Stimulated activated CD8-positive, alpha-beta memory T cell treated with anti-CD3 and anti-CD28 coated beads, Interleukin-7, amount 100 ng/mL, for 1 hour (primary cell): Measurements from ENCODE around the gene ZNF276.
"Not testable (repeated sequence)": the region's sequence is repeated elsewhere in the genome, so short reads cannot be mapped to it uniquely, and the experiment has no call there.

Experiments used
- DNase-seq, 2 donors: peaks; one replicate each; pipeline ENCODE4 v3.0.0-alpha.2; 2020; ENCODE audit warnings: low read depth in 2 of 2

The ZNF276 gene

DNA sequence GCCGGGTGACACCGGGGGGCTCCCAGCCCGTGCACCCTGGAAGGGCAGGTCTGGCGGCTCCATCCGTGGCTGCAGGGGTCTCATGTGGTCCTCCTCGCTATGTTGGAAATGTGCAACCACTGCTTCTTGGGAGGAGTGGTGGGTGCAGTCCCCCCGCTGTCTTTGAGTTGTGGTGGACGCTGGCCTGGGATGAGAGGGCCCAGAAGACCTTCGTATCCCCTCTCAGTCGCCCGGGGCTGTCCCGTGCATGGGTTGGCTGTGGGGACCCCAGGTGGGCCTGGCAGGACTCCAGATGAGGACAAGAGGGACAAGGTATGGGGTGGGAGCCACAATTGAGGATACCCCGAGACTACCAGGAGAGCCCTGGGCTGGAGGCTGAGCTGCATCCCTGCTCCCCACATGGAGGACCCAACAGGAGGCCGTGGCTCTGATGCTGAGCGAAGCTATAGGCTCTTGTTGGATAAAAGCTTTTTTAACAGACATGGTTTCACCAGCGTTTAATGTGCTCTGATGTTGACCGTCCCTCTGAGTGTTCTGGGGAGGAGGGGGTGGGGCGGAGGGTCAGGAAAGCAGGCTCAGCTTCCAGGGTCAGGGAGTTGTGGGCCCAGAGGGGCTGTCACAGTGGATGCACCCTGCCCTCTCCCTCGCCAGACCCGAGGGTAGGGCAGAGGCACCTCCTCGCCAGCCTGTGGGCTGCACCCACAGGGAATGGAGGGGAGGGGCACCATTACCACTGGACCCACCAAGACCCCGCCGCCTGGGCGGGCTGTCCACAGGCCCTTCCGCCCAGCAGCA is 25.3 kb upstream of the ZNF276 start:
- no peak for DNase-seq

DNA sequence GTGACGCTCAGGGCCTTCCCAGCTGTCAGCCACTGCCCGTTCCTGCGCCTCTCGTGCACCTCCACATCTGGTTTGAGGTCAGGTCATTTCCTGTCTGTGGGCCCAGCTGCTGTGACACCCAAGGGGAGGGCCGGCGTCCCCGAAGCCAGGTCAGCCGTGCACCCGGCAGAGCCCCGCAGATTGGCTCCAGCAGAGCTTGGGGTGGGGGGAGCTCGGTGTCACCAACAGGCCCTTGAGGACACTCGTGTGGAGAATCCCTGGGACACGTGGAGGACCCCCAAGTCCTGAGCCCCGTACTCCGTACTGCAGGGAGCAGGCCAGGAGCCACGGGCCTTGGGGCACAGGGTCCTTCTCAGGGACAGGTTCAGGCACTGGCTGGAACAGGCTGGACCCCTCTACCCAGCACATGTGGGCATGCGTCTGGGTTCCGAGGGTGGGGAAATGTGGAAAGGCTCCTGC is 24.6 kb upstream of the ZNF276 start:
- DNase-seq: no peak

DNA sequence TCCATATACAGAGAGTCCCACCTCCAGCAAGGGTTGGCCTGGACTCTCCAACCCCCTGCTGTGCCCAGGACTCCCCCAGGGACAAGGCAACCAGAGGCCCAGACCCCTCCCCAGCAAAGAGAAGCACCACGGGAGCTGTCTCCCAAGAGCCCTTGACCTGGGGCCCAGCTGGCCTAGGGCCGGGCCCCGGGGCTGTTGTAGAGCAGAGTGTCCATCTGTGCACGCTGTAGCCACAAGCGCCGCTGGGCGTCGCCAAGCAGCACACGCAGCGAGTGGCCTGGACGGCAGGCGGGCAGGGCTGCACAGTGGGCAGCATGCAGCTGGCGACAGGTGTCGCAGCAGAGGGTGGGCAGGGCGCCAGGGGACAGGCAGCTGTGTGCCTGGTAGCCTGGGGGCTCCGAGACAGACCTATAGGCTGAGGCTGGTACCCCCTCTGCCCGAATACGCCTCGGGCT is 24.1 kb upstream of the ZNF276 start:
- DNase-seq: no peak

DNA sequence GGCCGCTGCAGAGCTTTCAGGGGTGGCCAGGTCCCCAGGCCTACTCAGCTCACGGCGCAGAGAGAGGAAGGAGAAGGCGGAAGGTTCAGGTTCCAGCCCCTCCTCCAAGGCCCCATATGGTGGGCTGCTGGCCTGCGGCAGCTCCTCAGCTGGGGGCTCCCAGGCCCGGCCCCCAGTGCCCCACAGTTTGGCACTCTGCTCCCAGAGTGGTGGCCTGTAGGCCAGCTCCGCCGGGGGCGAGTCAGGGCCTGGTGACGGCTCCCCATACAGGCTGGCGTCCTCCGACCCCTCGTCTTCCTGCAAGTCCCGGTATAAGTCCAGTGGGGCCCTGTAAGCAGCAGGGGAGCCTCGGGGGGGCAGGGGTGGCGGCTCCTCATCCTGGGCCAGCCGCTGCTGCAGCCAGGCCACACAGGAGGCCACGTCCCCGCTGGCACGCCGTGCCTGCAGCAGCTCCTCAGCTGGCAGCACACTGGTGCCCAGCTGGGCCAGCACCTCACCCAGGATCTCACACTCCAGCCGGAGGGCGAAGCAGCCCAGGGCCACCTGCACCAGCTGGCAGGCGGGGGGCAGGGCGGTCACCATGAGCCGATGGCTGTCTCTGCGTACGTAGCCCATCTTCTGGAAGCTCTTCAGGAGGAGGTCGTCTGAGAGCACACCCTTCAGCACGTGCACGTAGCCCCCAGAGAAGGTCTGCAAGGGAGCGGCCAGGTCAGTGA is 23.6 kb upstream of the ZNF276 start:
- no peak for DNase-seq

DNA sequence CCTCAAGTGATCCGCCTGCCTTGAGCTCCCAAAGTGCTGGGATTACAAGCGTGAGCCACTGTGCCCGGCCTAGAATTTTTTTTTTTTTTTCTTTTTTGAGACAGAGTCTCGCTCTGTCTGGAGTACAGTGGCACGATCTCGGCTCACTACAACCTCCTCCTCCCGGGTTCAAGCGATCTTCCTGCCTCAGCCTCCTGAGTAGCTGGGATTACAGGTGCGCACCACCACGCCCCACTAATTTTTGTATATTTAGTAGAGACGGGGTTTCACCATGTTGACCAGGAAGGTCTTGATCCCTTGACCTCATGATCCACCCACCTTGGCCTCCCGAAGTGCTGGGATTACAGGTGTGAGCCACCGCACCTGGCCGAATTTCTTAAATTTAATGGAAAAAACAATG is 22.6 kb upstream of the ZNF276 start:
- not testable (repeated sequence) for DNase-seq

DNA sequence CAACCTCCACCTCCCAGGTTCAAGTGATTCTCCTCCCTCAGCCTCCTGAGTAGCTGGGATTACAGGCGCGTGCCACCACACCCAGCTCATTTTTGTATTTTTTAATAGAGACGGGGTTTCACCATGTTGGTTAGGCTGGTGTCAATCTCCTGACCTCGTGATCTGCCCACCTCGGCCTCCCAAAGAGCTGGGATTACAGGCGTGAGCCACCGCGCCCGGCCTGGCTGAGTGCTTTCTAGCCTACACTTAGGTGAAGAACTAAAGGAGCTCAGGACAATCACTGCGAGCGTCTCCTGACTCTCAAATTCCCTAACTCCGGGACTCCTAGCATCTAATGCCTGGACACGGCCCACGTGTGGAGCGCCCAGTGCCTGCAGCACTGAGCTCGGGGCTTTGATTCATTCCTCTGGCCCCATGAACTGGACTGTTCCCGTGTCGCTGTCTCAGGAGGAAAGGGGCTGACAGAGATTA is 21.7 kb upstream of the ZNF276 start:
- not testable (repeated sequence) for DNase-seq

DNA sequence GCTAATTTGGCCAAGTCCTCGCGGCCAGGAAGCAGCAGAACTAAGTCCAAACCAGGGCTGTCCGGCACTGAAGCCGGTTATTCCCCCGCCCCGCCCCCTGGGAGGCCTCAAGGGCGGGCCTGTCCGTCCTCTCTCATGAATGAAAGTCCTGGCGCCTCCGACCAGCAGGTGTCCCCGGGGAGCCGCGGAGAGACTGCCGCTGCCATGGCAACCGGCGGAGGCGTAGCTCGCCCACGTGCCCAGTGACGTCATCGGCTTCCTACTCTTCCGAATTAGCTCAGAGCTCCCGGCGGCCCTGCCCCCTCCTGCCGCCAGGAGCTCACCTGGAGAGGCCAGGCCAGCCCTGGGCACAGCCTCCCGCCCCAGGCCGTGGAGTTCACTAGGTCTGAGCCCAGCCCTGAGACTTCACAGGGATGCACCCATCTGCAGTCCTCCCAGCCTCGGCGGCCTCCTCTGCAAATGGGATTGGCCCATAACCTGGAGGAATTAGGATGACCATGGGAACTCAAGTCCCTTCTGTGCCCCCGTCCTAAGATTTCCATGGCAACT is 21.2 kb upstream of the ZNF276 start:
- peak; percentile 90 to 94 for DNase-seq

DNA sequence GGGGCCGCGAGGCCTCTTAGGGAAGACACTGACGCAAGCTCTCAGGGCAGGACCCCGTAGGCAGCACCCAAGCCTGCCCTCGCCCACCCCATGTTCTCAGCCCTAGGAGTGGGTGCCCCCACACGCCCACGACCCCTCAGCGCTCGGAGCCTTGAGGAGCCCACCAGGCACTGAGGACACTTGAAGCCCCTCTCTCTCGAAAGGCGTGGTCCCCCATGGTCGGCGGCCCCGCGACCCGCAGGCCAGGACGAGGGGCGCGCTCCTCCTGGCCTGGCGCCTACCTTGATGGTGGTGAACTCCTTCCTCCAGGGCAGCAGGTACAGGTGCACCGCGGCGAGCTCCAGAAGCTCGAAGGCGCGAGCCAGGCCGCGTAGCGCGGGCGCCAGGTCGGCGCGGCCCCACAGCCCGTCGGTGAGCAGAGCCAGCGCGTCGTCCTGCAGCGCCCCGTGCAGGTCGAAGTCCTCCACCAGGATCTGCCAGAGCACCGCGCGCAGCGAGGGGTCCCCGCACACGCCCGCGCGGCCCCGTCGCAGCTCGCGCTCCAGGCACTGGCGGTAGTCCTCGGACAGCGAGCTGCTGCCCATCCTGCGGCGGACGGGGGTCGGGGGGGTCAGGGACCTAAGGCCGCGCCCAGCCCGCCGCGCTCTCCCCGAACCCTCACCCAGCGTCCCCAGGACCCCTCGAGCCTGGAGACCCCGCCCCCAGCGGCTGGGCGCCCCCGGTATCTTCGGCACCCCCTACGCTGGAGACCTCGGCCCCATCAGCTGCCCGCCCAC is 20.5 kb upstream of the ZNF276 start:
- peak in 1 of 2 donors; percentile 13 for DNase-seq

DNA sequence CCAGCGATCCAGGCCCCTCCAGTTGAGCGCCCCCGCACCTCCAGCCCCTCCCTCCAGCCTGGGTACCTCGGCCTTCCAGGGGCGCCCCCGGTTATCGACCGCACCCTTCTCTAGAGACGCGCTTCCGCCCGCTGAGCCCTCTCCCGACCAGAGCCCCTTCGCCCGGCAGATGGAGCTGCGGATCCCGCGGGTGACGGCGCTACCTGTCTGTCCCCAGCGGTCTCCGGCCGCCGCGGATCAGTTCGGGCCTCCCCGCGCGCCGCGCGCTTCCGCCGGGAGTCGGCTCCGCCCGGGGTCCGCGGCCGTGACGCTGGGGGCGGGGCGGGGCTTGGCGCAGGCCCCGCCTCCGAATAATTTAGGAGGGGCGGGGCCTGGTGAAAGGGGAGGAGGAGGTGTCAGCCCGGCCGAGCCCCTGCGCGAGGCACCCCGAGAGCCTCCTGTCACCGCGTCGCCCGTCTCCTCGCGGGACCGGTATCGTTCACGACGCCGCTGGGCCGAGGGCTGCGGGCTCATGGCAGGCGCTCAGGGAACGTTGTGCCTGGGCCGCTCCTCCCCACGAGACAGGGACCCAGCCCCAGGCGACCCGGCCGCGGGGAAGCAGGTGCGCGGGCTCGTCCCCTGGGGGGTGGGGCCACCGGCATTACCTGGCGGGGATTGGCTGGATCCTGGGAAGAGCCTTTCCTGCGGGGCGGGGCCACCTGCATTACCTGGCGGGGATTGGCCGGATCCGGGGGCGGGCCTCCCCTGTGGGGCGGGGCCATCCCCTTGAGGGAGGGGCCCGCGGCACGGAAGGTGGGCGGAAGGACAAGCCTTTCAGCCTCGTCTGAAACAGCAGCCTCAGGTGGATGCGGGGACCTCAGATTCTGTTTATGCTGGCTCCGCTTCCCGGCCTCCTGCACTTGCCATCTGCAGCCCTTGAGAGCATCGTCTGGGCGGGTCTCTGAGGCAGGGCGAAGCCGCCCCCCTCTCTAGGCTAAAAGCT is 19.6 kb upstream of the ZNF276 start, which contains the start of gene SPATA2L:
Gene SPATA2L, minus strand, starts transcription at position 281 of the 982 bp plus-strand sequence. CDS start 473 bp downstream, outside the sequence.
- peak; percentile 93 to 94 for DNase-seq

DNA sequence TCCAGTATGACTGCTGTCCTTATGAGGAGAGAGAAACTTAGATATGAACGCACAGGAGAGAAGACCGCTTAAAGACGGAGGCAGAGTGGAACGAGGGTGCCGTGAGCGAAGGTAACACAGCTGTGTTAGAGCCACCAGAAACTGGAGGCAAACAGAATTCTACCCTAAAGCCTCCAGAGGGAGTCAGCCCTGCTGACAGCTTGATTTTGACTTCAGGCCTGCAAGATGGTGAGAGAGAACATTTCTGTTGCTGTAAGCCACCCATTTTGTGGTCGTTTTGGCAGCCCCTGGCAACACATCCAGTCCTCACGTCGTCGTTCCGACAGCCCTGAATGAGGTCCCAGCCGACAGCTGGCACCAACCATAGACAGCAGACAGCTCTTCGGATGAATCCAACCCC is 17.1 kb upstream of the ZNF276 start:
- no peak for DNase-seq

DNA sequence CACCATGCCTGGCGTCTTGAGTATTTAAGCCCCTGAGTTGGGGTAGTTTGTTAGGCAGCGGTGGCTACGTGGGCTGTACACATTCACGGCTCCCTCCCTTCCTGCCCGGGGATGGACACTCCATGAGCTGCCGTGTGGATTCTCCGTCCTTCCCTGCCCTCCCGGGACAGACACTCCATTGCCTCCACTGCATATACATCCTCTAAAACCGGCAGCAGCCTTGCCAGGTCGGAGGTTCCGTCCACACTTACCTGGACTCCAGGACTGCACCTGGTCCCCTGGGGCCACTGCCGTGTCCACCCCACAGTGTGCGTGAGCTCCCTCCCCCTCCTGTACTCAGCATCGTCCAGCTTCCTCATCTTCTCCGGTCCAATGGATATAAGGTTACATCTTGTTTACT is 16.3 kb upstream of the ZNF276 start:
- DNase-seq: no peak

DNA sequence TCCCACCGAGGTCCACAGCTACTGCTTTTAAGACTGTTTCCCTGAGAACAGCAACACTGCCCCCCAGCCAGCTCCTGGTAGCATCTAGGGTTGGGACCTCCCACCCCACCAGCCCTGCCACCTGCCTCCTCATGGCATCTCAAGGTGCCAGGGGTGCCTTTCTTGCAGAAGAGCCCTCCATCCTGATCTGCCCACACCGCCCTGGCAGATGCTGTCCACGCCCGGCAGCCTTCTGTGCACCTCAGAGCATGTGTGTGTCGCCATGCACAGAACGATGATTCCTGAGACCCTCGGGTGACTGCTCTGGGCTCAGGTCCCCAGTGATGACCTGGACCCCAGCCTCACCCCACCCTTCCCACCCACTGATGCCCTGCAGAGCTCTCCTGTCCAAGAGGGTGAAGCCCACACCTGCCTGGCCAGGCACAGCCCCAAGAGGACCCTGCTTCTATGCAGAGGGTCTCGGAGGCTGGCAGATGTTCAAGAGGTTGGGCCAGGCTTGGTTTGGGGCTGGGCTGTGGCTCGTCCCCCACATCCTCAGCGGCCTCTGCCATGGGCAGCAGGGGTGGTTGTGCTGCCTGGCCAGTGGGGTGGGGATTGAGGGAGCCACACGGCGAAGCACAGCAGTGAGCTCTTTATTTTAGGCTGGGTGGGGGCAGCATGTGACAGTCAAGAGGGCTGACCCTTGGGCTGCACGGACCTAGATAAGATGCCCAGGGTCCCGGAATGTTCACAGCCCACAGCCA is 14.6 kb upstream of the ZNF276 start:
- no peak for DNase-seq

DNA sequence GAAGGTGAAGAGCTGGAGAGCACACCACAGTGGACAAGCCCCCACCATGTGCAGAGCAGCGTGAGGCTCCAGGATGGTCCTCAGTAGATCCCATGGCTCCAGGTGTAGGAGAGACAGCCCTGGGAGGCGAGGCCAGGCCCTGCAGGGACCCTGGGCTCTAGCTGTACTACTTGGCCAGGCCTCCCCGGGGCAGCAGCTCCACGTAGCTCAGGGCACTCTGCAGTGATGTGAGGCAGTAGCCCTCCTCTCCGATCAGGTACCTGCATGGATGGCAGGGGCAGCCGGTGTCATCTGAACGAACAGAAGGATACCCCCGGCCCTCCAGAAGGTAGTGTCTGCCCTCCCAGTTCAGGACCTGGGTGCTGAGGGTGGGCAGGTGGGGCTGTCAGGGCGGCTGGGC is 13.6 kb upstream of the ZNF276 start:
- DNase-seq: no peak

DNA sequence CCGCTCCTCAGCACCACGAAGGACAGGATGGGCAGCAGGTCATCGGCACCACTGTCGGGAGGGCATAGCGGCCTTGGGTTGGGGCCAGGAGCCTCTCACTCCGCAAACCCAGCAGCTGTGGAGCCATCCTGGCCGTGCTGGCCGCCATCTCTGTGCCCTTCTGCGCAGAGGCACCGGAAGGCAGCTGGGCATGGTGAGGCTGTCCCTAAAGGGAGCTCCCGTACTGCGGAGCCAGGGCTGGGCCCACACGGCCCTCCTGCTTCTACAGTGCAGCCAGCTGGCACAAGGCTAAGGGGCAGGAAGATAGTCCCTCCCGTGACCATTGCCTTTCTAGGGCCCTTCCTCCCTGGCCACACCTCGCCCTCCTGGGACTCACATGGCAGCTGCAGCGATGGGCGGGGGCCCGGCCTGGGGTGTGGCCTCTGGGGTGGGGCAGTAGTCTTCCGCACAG is 12.8 kb upstream of the ZNF276 start:
- DNase-seq: no peak

DNA sequence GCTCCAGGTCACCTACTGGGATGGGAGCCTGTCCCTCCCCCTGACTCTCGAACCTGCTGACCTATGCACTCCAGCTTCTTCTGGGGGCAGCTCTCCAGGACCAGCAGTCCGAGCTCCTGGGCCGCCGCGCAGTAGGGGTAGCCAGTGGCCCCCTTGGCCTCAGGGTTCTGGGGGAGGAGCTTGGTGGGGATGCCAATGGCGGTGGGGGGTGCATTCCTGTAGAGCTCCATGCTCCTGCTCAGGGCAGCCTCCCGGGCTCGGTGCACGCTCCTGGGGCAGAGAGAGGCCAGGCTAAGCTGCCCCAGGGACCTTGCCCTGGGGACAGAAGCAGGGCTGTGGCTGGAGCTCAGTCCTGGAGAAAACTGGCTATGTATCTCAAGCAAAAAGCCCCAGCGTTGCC is 12.2 kb upstream of the ZNF276 start:
- DNase-seq: no peak

DNA sequence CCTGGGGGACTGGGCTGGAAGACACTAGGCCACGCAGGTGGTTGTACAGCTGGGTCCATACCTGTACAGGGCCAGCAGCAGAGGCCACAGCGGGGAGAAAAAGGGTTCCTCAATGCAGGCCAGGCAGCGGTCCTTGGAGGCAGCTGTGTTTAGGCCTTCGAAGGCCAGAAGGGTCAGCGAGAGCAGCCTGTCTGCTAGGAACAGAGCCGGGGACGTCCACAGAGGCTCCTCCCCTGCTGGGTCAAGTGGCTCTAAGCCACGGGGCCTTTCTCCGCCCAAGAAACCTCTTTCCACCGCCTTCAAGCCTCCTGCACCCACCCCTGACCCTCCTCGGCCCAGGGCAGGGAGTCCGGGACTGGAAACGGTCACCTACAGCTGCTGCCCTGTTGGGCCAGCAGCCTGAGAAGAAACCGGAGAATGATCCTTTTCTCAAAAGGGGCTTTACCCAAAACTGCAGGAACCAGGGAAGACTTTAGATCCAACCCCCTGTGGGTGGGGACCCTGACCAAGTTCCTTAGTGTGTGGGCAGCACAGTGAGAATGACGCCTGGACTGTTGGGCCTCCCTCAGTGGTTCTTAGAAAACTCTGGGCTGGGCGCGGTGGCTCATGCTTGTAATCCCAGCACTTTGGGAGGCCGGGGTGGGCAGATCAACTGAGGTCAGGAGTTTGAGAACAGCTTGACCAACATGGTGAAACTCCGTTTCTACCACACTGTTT is 11.5 kb upstream of the ZNF276 start:
- DNase-seq: no peak

DNA sequence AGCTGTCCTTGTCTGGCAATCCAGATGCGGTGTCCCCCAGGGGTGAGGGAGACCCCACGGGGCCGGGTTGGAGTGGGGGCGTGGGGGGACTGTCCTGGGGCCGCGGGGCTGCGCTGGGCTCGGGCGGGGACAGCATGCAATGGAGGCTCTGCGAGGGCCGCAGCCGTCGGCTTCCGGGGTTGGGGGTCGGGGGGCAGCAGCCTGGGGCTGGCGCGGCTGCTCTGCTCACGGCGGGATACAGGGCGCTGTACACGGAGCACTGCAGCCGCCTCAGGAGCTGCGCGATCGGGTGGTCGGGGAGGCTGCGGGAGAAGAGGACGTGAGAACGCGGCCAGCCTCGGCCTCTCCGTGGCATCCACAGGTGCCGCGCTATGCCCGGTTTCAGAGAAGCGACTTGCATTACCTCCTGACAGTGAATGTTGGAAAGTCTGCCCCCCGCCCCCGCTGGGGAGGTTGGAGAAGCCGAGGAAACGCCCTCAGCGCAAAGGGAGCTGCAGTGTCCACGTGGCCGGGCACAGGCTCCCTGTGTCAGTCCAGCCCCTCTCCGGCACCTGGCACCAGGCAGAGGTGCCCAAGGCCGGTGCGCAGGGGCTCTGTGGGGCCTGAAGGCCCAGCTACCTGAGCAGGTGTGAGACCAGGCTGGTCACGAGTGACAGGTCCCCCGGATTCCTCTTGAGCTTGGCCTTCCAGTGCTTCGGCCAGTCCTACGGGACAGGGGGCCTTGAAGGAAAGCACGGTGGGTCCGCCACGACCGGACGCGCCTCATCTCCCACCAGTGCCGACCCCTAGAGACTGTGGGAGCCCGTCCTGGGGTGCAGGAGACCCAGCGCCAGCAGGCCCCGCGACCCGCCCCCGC is 10.4 kb upstream of the ZNF276 start:
- DNase-seq: no peak
